Liver (tissue), 3 donors: ENCODE data around the gene COL1A2.

Source experiments
- ATF3 ChIP-seq: IDR thresholded peaks from 2 replicates; pipeline ENCODE4 v1.6.1; 2016; ENCODE audit warnings: antibody characterized with exemption
- FOXA1 ChIP-seq: IDR thresholded peaks from 2 replicates; pipeline ENCODE4 v1.6.1; 2016; ENCODE audit warnings: antibody characterized with exemption
- GABPA ChIP-seq, 2 donors: IDR thresholded peaks in 1 of 2; conservative IDR thresholded peaks in 1 of 2; 2 replicates each; pipeline ENCODE4 v1.6.1; 2016; ENCODE audit warnings: antibody characterized with exemption in 2 of 2, mild to moderate bottlenecking in 1 of 2, moderate library complexity in 1 of 2
- JUND ChIP-seq, 2 donors: IDR thresholded peaks; 2 replicates each; pipeline ENCODE4 v1.6.1; 2016; ENCODE audit warnings: antibody characterized with exemption in 2 of 2
- RAD21 ChIP-seq, 2 donors: IDR thresholded peaks; 2 replicates each; pipeline ENCODE4 v1.6.1; 2016; ENCODE audit warnings: antibody characterized with exemption in 2 of 2, mild to moderate bottlenecking in 2 of 2
- SP1 ChIP-seq: IDR thresholded peaks from 2 replicates; pipeline ENCODE4 v1.6.1; 2018; ENCODE audit warnings: antibody characterized with exemption, mild to moderate bottlenecking
- TAF1 ChIP-seq: conservative IDR thresholded peaks from 2 replicates; pipeline ENCODE4 v1.6.1; 2016; ENCODE audit warnings: antibody characterized with exemption, mild to moderate bottlenecking
- YY1 ChIP-seq: IDR thresholded peaks from 2 replicates; pipeline ENCODE4 v1.6.1; 2016; ENCODE audit warnings: antibody characterized with exemption, mild to moderate bottlenecking
- TF ChIP-seq, protein P1 (sequence below): fragments of 150-350 bp; IDR thresholded peaks from 2 replicates; pipeline ENCODE4 v1.5.1; 2017; ENCODE audit warnings: improper control_type of control experiment, low read depth, low read length; ENCODE audit not compliant: missing input control
- donor health status: healthy.
- donor health status: healthy.

- TF ChIP-seq, protein P1, sequence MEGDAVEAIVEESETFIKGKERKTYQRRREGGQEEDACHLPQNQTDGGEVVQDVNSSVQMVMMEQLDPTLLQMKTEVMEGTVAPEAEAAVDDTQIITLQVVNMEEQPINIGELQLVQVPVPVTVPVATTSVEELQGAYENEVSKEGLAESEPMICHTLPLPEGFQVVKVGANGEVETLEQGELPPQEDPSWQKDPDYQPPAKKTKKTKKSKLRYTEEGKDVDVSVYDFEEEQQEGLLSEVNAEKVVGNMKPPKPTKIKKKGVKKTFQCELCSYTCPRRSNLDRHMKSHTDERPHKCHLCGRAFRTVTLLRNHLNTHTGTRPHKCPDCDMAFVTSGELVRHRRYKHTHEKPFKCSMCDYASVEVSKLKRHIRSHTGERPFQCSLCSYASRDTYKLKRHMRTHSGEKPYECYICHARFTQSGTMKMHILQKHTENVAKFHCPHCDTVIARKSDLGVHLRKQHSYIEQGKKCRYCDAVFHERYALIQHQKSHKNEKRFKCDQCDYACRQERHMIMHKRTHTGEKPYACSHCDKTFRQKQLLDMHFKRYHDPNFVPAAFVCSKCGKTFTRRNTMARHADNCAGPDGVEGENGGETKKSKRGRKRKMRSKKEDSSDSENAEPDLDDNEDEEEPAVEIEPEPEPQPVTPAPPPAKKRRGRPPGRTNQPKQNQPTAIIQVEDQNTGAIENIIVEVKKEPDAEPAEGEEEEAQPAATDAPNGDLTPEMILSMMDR, result no peak
- no peak for TF ChIP-seq JUND (IDR thresholded peaks at IDR 0.05)
- no peak for TF ChIP-seq YY1
- TF ChIP-seq FOXA1, result no peak
- TF ChIP-seq RAD21 (IDR thresholded peaks at IDR 0.05), result no peak
- TF ChIP-seq ATF3, result no peak
- TF ChIP-seq TAF1, result no peak
- TF ChIP-seq GABPA (IDR thresholded peaks at IDR 0.05 in 1 of 2, conservative IDR thresholded peaks at IDR 0.05 in 1 of 2), result no peak
- TF ChIP-seq SP1, result no peak
These were observed 8.3 kb upstream of the COL1A2 start for GRCh38 chr7:94386416-94386815.
